ENCODE results near the gene KIF26B. TPM values are rescaled to one million over a fixed set of nuclear protein-coding genes. Genes with fewer than 3 reads are reported as not detected.
A peak's percentile ranks its signal among the peaks of the same experiment; 100 is the strongest.

KIF26B gene
- total and polyA plus RNA-seq, 3 experiments from 2014 or later: 0.11 to 0.16 TPM; not detected in 1

DNA sequence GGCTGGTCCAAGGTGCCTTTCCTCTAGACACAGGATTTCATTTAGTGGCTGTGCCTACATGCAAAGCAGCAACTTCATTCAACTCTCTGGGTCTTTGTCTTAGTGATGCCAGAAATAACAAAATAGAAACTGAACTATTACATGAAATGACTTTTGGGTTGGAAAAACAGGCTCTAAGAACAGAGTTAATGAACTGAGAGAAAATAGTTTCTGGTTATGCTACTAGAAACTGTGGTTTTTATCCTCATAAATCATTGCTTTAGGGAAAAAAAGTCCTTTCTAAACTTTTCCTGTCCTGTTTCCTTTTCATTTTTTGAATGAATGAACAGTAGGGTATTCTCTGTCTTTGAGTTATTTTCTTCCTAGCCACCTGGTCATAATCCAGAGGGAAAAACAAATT, 424.0 kb downstream of the KIF26B start:
- Mint-ChIP-seq H3K27ac (no peak overlapping the region), H3K4me1 (no peaks in the 10 kb centered on the region), H3K27me3 (peaks cover 3 to 17% of the 10 kb centered on the region in 2 donors), H3K9me3 (peaks cover 0 to 1% (median 0%) of the 10 kb centered on the region in 5 donors), H3K4me3 (no peak overlapping the region), H3K36me3 (no peaks in the 10 kb centered on the region)
- no peaks in the 10 kb centered on the region for H3K27me3 ChIP-seq (ENCODE audit: insufficient read depth, low read length, poor library complexity, severe bottlenecking)
- ChIA-PET CTCF (no interaction called here), POLR2A (no interaction called here)
- no peaks in the 10 kb centered on the region for H3K4me1 ChIP-seq (ENCODE audit: insufficient read depth, low read length)
- H3K9me3 ChIP-seq (ENCODE audit: low read length): no peaks in the 10 kb centered on the region
- no peak for DNase-seq
- H3K36me3 ChIP-seq (ENCODE audit: insufficient read depth, low read length): no peaks in the 10 kb centered on the region
- H3K4me3 ChIP-seq (ENCODE audit: low read length): no peak overlapping the region
- no peak overlapping the region for H3K27ac ChIP-seq (ENCODE audit: low read depth, low read length)

DNA sequence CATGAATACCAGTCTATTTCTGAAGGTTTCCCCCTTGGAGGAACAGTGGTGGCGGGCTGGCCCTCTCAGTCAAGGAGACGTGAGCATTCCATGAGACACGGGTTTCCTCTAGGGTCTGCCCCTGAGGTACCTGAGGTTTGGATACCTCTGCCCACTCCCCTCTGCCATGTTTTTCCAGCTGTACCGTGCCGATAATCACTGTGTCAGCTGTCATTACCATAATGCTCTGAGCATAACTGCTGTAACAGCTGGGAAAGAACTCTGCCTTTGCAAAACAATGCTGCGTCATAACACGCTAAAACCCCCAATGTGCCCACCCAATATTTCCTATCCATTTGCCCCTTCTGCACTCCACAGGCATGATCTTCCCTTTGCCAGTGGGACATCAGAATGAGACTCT, 425.1 kb downstream of the KIF26B start:
- H3K4me3 Mint-ChIP-seq: no peak overlapping the region
- Histone ChIP-seq H3K4me1 (ENCODE audit: insufficient read depth, low read length) (no peaks in the 10 kb centered on the region), H3K4me3 (ENCODE audit: low read length) (no peak overlapping the region), H3K9me3 (ENCODE audit: low read length) (no peaks in the 10 kb centered on the region), H3K27ac (ENCODE audit: low read depth, low read length) (no peak overlapping the region), H3K27me3 (ENCODE audit: insufficient read depth, low read length, poor library complexity, severe bottlenecking) (no peaks in the 10 kb centered on the region), H3K36me3 (ENCODE audit: insufficient read depth, low read length) (no peaks in the 10 kb centered on the region)
- no peak for DNase-seq
- no peak overlapping the region for H3K27ac Mint-ChIP-seq
- ChIA-PET CTCF (no interaction called here), POLR2A (no interaction called here)
- H3K4me1 Mint-ChIP-seq: no peaks in the 10 kb centered on the region
- peaks cover 0 to 1% (median 0%) of the 10 kb centered on the region in 5 donors for H3K9me3 Mint-ChIP-seq
- H3K27me3 Mint-ChIP-seq: peaks cover 3 to 17% of the 10 kb centered on the region in 2 donors
- no peaks in the 10 kb centered on the region for H3K36me3 Mint-ChIP-seq

DNA sequence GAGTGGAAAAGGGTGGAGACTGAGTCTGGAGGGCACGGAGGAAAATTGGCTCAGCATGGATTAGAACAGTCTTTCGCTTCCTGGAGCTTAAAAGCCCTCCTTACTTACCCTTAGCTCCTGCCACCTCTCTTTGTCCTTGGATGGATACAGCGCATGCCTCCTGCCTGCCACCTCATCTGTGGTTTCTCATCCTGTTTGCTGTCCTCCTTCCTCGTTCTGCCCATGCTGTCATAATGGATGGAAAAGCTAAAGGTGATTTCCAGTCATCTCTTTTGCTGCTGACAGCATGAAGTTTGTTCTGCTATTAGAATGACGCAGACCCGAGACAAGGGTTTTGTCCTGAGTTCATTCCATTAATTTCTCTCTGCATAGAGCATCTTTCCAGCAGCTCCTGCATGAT, 425.9 kb downstream of the KIF26B start:
- POLR2A ChIA-PET: no interaction called here
- Mint-ChIP-seq H3K27me3 (peaks cover 3 to 17% of the 10 kb centered on the region in 2 donors), H3K27ac (no peak overlapping the region)

DNA sequence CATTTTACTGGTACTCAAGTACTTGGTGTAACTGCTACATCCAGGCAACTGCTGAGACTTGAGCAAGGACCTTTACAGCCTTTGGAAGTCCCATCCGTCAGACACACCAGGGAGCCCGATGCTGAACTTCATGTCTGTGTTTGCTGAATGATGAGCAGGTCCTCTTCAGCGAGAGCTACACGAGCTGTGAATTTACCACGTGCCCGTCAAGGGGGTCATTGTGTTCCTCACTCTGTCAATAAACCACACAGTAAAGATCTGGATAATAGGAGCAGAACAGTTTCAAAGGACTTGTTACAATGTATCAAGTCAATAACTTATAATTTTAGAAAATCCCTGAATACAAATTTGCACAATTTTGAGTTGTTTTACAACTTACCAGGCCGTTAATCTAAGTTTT, 427.2 kb downstream of the KIF26B start:
- H3K4me1 ChIP-seq (ENCODE audit: insufficient read depth, low read length): no peaks in the 10 kb centered on the region
- CTCF ChIA-PET: no interaction called here
- no peaks in the 10 kb centered on the region for H3K4me1 Mint-ChIP-seq
- no peak overlapping the region for H3K4me3 ChIP-seq (ENCODE audit: low read length)
- no peak overlapping the region for H3K27ac ChIP-seq (ENCODE audit: low read depth, low read length)
- H3K9me3 Mint-ChIP-seq: peaks cover 0 to 3% (median 0%) of the 10 kb centered on the region in 5 donors
- POLR2A ChIA-PET: no interaction called here
- H3K27me3 Mint-ChIP-seq: peaks cover 3 to 14% of the 10 kb centered on the region in 2 donors
- H3K4me3 Mint-ChIP-seq: no peak overlapping the region
- no peaks in the 10 kb centered on the region for H3K27me3 ChIP-seq (ENCODE audit: insufficient read depth, low read length, poor library complexity, severe bottlenecking)
- DNase-seq: no peak
- H3K9me3 ChIP-seq (ENCODE audit: low read length): no peaks in the 10 kb centered on the region
- H3K27ac Mint-ChIP-seq: no peak overlapping the region
- no peaks in the 10 kb centered on the region for H3K36me3 Mint-ChIP-seq
- H3K36me3 ChIP-seq (ENCODE audit: insufficient read depth, low read length): no peaks in the 10 kb centered on the region

More for the DNA sequence above, 425.9 kb downstream of the KIF26B start:
- Mint-ChIP-seq H3K4me3 (no peak overlapping the region), H3K4me1 (no peaks in the 10 kb centered on the region), H3K9me3 (peaks cover 0 to 1% (median 0%) of the 10 kb centered on the region in 5 donors), H3K36me3 (no peaks in the 10 kb centered on the region)
- Histone ChIP-seq H3K9me3 (ENCODE audit: low read length) (no peaks in the 10 kb centered on the region), H3K4me1 (ENCODE audit: insufficient read depth, low read length) (no peaks in the 10 kb centered on the region), H3K27ac (ENCODE audit: low read depth, low read length) (no peak overlapping the region), H3K27me3 (ENCODE audit: insufficient read depth, low read length, poor library complexity, severe bottlenecking) (no peaks in the 10 kb centered on the region), H3K36me3 (ENCODE audit: insufficient read depth, low read length) (no peaks in the 10 kb centered on the region), H3K4me3 (ENCODE audit: low read length) (no peak overlapping the region)
- CTCF ChIA-PET: no interaction called here
- no peak for DNase-seq

DNA sequence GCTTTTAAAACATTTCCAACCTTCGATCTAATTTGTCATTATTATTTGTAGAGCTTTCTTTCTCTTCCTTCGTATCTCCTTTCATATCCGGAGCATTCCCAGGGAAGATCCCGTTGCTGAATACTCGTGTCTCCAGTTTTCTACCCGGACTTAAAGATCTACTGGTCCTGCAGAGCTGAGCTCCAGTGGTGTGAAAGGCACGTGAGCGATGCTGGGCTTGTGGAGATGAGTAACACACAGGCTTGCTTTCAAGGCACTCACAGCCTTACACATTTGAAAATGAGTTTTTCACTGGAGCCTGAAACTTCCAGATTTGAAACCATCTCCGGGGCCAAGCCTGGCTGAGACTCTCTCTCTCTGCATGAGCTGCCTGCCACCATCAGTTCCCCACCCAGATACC, 428.3 kb downstream of the KIF26B start:
- Histone ChIP-seq H3K9me3 (ENCODE audit: low read length) (no peaks in the 10 kb centered on the region), H3K4me3 (ENCODE audit: low read length) (no peak overlapping the region), H3K27ac (ENCODE audit: low read depth, low read length) (no peak overlapping the region), H3K36me3 (ENCODE audit: insufficient read depth, low read length) (no peaks in the 10 kb centered on the region), H3K27me3 (ENCODE audit: insufficient read depth, low read length, poor library complexity, severe bottlenecking) (no peaks in the 10 kb centered on the region), H3K4me1 (ENCODE audit: insufficient read depth, low read length) (no peaks in the 10 kb centered on the region)
- POLR2A ChIA-PET: no interaction called here
- Mint-ChIP-seq H3K27me3 (peaks cover 4 to 6% of the 10 kb centered on the region in 2 donors), H3K9me3 (peaks cover 0 to 5% (median 0%) of the 10 kb centered on the region in 5 donors), H3K4me3 (no peak overlapping the region), H3K4me1 (no peaks in the 10 kb centered on the region), H3K36me3 (no peaks in the 10 kb centered on the region), H3K27ac (no peak overlapping the region)
- DNase-seq: no peak
- CTCF ChIA-PET: interaction anchor here (0.6 kb wide), 1 partner anchor 949 kb away, joined by 3 read pairs; no protein-coding TSS in a partner anchor

DNA sequence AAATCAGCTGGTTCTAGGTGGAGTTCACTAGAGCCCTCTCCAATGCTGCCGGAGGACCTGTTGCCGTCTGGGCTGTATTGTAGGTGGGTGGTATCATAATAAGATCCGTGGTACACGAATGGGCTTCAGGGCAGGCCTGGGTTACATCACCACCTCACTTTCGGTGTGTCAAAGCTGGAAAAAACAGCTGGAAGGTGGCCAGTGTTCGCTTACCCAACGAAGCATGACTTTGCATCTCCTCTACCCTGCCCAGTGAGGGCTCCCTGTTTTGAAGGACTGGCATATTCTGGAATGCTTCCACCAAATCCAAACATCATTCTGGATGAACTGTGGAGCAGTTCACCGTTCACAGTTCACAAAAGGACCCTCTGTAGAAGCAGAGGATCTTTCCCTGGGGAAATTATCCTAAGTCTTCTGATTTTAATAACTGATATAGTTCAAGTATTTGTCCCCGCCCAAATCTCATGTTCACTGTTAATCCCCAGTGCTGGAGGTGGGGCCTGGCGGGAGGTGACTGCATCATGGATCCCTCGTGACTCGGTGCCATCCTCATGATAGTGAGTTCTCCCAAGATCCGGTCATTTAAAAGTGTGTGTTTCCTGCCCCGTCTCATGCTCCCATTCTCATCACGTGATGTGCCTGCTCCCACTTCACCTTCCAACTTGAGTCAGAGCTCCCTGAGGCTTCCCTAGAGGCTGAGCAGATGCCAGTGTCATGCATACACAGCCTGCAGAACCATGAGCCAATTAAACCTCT, 429.0 kb downstream of the KIF26B start:
- H3K27ac ChIP-seq (ENCODE audit: low read depth, low read length): no peak overlapping the region
- CTCF ChIA-PET: interaction anchor here (0.6 kb wide), 1 partner anchor 950 kb away, joined by 3 read pairs; no protein-coding TSS in a partner anchor
- H3K36me3 ChIP-seq (ENCODE audit: insufficient read depth, low read length): no peaks in the 10 kb centered on the region
- no peaks in the 10 kb centered on the region for H3K4me1 Mint-ChIP-seq
- H3K27me3 ChIP-seq (ENCODE audit: insufficient read depth, low read length, poor library complexity, severe bottlenecking): no peaks in the 10 kb centered on the region
- no peak overlapping the region for H3K4me3 Mint-ChIP-seq
- H3K36me3 Mint-ChIP-seq: no peaks in the 10 kb centered on the region
- peak overlapping the region in 1 of 8 donors; percentile 97 for H3K27ac Mint-ChIP-seq
- DNase-seq: no peak
- POLR2A ChIA-PET: no interaction called here
- H3K27me3 Mint-ChIP-seq: peaks cover 0 to 4% of the 10 kb centered on the region in 2 donors
- peaks cover 0 to 5% (median 0%) of the 10 kb centered on the region in 5 donors for H3K9me3 Mint-ChIP-seq
- H3K4me1 ChIP-seq (ENCODE audit: insufficient read depth, low read length): no peaks in the 10 kb centered on the region
- no peak overlapping the region for H3K4me3 ChIP-seq (ENCODE audit: low read length)
- no peaks in the 10 kb centered on the region for H3K9me3 ChIP-seq (ENCODE audit: low read length)

DNA sequence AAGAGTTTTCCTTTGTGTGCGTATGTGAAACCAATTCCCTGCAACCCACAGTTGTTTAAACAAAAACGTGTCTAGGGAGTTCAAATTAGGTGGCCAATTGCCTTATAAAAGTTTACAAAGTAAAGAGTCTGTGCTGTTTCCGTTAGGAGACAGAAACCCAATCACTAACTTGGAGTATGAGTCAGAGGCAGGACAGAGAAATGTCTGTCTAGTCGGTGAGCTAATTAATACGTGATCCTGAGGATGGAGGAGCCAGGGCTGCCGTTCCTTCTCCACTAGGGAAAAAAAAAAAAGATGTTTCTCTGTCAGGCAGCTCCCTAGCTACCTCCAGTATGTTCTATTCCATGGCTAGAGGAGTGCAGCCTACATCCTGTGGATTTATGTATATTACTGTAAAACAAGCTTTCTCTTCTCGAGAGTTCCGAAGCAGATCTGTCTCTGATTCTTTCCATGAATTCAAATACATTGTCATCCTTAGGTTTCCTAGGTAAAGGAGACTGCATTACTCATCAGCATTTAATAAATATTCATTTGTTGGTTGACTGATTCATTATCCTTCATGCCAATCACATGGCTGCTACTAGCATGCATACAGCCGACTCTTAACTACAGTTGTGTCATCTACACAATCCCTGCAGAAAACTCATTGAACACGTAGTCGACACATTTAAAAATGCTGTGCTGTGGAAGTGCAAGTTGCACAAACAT, 430.6 kb downstream of the KIF26B start:
- Mint-ChIP-seq H3K9me3 (peaks cover 0 to 5% (median 0%) of the 10 kb centered on the region in 5 donors), H3K4me3 (no peak overlapping the region), H3K36me3 (no peaks in the 10 kb centered on the region), H3K27ac (no peak overlapping the region), H3K4me1 (no peaks in the 10 kb centered on the region), H3K27me3 (peaks cover 0 to 6% of the 10 kb centered on the region in 2 donors)
- H3K4me3 ChIP-seq (ENCODE audit: low read length): no peak overlapping the region
- POLR2A ChIA-PET: no interaction called here
- CTCF ChIA-PET: no interaction called here
- H3K27me3 ChIP-seq (ENCODE audit: insufficient read depth, low read length, poor library complexity, severe bottlenecking): no peaks in the 10 kb centered on the region
- H3K27ac ChIP-seq (ENCODE audit: low read depth, low read length): no peak overlapping the region
- H3K36me3 ChIP-seq (ENCODE audit: insufficient read depth, low read length): no peaks in the 10 kb centered on the region
- no peaks in the 10 kb centered on the region for H3K9me3 ChIP-seq (ENCODE audit: low read length)
- no peaks in the 10 kb centered on the region for H3K4me1 ChIP-seq (ENCODE audit: insufficient read depth, low read length)
- no peak for DNase-seq

DNA sequence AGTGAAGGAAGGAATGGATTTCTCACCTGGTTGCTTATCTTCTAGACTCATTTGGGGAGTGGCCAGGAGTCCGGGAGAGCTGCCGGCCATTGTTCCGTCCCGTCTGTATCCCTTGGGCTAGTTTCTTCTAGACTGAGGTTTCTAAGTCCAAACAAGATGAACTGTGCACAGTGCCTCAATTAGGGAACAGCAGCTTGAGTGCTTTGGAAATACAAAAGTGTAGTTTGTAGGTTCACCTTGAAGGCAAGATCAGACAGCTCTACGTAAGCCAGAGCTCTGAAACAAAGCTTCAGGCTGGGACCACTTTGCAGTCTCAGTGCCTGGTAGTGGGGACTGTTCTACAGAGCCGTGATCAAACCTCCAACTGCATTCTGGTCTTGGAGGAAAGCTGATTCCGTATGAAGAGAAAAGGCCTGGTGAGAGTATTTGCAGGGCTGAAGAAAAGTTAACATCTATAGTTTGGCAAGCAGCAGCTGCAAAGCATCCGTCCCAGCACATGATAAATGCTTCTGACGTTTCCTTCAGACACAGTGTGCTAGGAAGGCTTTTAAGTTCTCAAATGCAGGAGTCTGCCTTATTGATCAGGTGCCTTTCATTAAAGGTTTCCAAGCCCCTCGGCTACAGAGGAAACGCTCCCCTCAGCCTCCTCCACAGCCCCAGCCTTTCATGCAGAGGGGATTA, 432.8 kb downstream of the KIF26B start:
- ChIA-PET POLR2A (no interaction called here), CTCF (no interaction called here)
- Mint-ChIP-seq H3K36me3 (no peaks in the 10 kb centered on the region), H3K9me3 (peaks cover 0 to 3% (median 0%) of the 10 kb centered on the region in 5 donors), H3K4me3 (no peak overlapping the region), H3K4me1 (no peaks in the 10 kb centered on the region), H3K27me3 (peaks cover 0 to 5% of the 10 kb centered on the region in 2 donors), H3K27ac (no peak overlapping the region)
- Histone ChIP-seq H3K4me1 (ENCODE audit: insufficient read depth, low read length) (no peaks in the 10 kb centered on the region), H3K27me3 (ENCODE audit: insufficient read depth, low read length, poor library complexity, severe bottlenecking) (no peaks in the 10 kb centered on the region), H3K27ac (ENCODE audit: low read depth, low read length) (no peak overlapping the region), H3K36me3 (ENCODE audit: insufficient read depth, low read length) (no peaks in the 10 kb centered on the region), H3K9me3 (ENCODE audit: low read length) (no peaks in the 10 kb centered on the region), H3K4me3 (ENCODE audit: low read length) (no peak overlapping the region)
- DNase-seq: no peak
